Spleen (tissue), 7 donors: ENCODE measurements around the gene FHIT.

Experiments
- POLR2A ChIP-seq, 3 donors: fragments of 450-650 bp; IDR thresholded peaks; one replicate each; pipeline ENCODE4 v1.5.1; 2017; ENCODE audit warnings: antibody characterized with exemption in 3 of 3, mild to moderate bottlenecking in 1 of 3
- POLR2AphosphoS5 ChIP-seq, 3 donors: sonication (generic); formaldehyde crosslinking; IDR thresholded peaks; one replicate each; pipeline ENCODE4 v1.5.1; 2017; ENCODE audit warnings: antibody characterized with exemption in 3 of 3
- TF ChIP-seq, protein P1 (sequence below), 11 experiments: fragments of 200-600 bp in 7 of 11; fragments of 450-650 bp in 4 of 11; sonication (generic) in 4 of 11; IDR thresholded peaks in 8 of 11; conservative IDR thresholded peaks in 3 of 11; 1 replicate in 7 of 11; 2 replicates in 4 of 11; pipeline versions ENCODE4 v1.4.0 to v1.8.0; 2016 to 2021; ENCODE audit warnings: antibody characterized with exemption in 11 of 11, inconsistent platforms in 4 of 11, mild to moderate bottlenecking in 1 of 11
- donor health status: DM: no; HTN: no; CAD: no; lungs with moderate emphysema.
- donor health status: DM: no; HTN: no; CAD: no.
- donor health status: DM: no; HTN: no; CAD: no.

DNA sequence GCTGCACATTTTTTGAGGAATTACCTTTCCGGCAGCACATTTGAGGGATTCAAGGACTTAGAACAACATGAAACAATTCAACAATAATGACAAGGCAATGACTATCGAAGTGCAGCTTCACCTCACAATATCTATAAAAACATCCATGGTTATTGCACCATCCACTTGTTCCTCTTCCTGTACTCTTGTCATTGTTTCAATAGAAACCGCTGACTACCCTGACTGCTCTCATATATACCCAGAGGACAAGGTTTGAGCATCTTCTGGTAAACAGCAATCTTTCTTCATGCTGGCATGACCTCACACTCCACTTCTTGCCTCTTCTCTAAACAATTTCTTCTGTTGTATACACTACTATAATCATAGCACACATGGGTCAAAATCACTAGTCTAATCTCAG, 864.9 kb downstream of the FHIT start:
- TF ChIP-seq, protein P1, sequence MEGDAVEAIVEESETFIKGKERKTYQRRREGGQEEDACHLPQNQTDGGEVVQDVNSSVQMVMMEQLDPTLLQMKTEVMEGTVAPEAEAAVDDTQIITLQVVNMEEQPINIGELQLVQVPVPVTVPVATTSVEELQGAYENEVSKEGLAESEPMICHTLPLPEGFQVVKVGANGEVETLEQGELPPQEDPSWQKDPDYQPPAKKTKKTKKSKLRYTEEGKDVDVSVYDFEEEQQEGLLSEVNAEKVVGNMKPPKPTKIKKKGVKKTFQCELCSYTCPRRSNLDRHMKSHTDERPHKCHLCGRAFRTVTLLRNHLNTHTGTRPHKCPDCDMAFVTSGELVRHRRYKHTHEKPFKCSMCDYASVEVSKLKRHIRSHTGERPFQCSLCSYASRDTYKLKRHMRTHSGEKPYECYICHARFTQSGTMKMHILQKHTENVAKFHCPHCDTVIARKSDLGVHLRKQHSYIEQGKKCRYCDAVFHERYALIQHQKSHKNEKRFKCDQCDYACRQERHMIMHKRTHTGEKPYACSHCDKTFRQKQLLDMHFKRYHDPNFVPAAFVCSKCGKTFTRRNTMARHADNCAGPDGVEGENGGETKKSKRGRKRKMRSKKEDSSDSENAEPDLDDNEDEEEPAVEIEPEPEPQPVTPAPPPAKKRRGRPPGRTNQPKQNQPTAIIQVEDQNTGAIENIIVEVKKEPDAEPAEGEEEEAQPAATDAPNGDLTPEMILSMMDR (IDR thresholded peaks at IDR 0.05 in 8 of 11, conservative IDR thresholded peaks at IDR 0.05 in 3 of 11): no peak
- TF ChIP-seq POLR2AphosphoS5 (IDR thresholded peaks at IDR 0.05) (no peak), POLR2A (IDR thresholded peaks at IDR 0.05) (no peak)
